Stimulated activated memory B cell treated with anti-CD40 and anti-IgM and Interleukin-4, amounts not matched to agents 10 μg/mL and 1 μg/mL and 100 μg/mL, for 72 hours (primary cell): ENCODE measurements around the gene RAB31.
"Not testable (repeated sequence)": the region's sequence is repeated elsewhere in the genome, so short reads cannot be mapped to it uniquely, and the experiment has no call there.

Source experiments
- ATAC-seq: fragments of 150-1000 bp; cut with Tn5 transposase; 2 replicates; pipeline ENCODE4 v1.10.0; 2021
- H3K27ac Mint-ChIP-seq: one replicate; pipeline ENCODE4 v1.8.0; 2022; ENCODE audit warnings: mild to moderate bottlenecking, mixed read lengths
- H3K27me3 Mint-ChIP-seq: one replicate; pipeline ENCODE4 v1.8.0; 2022; ENCODE audit warnings: mixed read lengths
- H3K36me3 Mint-ChIP-seq: one replicate; pipeline ENCODE4 v1.8.0; 2022; ENCODE audit warnings: mixed read lengths
- H3K4me1 Mint-ChIP-seq: one replicate; pipeline ENCODE4 v1.8.0; 2022; ENCODE audit warnings: mixed read lengths
- H3K4me3 Mint-ChIP-seq: one replicate; pipeline ENCODE4 v1.8.0; 2022; ENCODE audit warnings: mild to moderate bottlenecking, moderate library complexity, mixed read lengths
- H3K9me3 Mint-ChIP-seq: one replicate; pipeline ENCODE4 v1.8.0; 2022; ENCODE audit warnings: mixed read lengths

RAB31 gene

DNA sequence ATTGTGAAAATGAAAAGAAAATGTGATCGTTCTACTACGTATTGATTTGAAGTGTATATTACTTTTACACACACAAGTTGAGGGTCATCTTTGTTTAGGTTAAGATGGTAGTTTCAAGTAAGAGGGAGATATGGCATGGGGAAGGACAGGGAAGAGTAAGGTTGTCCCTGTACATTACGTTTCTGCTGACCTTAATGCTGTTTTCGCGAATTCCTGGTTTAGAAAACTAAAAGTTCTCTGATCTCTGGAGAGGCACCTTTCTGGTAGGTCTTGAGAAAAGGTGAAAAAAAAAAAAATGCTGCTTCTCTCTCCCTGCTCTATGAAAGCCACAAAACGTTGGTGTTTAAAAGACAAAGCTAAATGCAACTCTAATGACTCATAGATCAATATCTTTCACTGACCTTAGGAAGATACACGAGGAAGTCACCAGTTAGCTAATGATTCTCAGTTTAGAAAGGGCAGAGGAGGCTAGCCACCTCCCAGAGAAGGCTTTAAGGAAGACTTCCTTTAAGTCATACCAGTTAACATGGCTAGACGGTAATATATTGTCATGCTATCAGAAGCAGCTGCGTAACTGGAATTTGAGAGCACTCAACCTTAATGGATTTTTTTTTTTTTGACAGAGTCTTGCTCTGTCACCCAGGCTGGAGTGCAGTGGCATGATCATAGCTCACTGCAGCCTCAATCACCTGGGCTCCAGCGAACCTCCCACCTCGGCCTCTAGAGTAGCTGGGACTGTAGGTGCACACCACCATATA, 190.9 kb downstream of the RAB31 start:
- H3K27me3 Mint-ChIP-seq = peaks cover 7% of the 10 kb centered on the region
- no peak overlapping the region for H3K4me3 Mint-ChIP-seq
- H3K36me3 Mint-ChIP-seq = no peaks in the 10 kb centered on the region
- no peak overlapping the region for H3K27ac Mint-ChIP-seq
- no peaks in the 10 kb centered on the region for H3K4me1 Mint-ChIP-seq
- no peaks in the 10 kb centered on the region for H3K9me3 Mint-ChIP-seq
- peak; percentile 75 for ATAC-seq

DNA sequence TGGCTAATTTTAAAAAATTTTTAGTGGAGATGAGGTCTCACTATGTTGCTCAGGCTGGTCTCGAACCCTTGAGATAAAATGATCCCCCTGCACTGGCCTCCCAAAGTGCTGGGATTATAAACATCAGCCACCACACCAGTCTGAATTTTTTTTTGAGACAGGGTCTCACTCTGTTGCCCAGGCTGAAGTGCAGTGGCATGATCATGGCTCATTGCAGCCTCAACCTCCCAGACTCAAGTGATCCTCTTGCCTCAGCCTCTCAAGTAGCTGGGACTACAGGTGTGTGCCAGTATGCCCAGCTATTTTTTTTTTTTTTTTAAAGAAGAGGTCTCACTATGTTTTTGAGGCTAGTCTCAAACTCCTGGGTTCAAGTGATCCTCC, 191.4 kb downstream of the RAB31 start:
- H3K9me3 Mint-ChIP-seq, ATAC-seq, H3K36me3 Mint-ChIP-seq, H3K27ac Mint-ChIP-seq, H3K27me3 Mint-ChIP-seq, H3K4me1 Mint-ChIP-seq, H3K4me3 Mint-ChIP-seq: not testable (repeated sequence)

DNA sequence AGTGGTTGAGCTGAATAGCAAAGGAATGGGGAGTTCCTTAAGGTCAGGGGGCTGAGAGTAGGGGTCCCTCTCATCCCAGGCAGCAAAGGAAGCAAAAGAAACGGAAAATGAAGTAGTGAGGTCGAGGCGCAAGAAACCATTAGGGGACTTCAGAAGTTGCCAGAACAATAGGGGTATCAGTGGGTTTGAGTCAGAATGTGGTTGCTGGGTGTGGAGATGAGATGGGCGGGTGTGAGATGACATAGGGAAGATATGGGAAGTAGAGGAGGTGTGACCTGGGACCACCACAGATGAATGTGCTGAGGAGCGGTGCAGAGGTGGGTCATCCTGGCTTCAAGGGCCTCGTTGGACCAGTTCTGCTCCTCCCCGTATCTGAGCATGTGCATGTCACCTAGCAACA, 192.6 kb downstream of the RAB31 start:
- no peaks in the 10 kb centered on the region for H3K9me3 Mint-ChIP-seq
- no peaks in the 10 kb centered on the region for H3K4me1 Mint-ChIP-seq
- no peak overlapping the region for H3K27ac Mint-ChIP-seq
- no peak overlapping the region for H3K4me3 Mint-ChIP-seq
- H3K36me3 Mint-ChIP-seq = no peaks in the 10 kb centered on the region
- no peak for ATAC-seq
- peaks cover 7% of the 10 kb centered on the region for H3K27me3 Mint-ChIP-seq

GRCh38 chr18:9901377-9901776, 193.3 kb downstream of the RAB31 start:
- Mint-ChIP-seq H3K4me1 (no peaks in the 10 kb centered on the region), H3K4me3 (no peak overlapping the region), H3K36me3 (no peaks in the 10 kb centered on the region), H3K27me3 (peaks cover 7% of the 10 kb centered on the region), H3K27ac (no peak overlapping the region), H3K9me3 (no peaks in the 10 kb centered on the region)
- ATAC-seq = no peak

DNA sequence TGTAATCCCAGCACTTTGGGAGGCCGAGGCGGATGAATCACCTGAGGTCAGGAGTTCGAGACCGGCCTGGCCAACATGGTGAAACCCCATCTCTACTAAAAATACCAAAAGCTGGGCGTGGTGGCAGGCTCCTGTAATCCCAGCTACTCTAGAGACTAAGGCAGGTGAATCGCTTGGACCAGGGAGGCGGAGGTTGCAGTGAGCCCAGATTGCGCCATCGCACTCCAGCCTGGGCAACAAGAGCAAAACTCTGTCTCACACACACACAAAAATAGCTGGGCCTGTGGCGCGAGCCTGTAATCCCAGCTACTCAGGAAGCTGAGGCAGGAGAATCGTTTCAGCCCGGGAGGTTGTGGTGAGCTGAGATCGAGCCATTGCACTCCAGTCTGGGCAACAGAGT, 194.2 kb downstream of the RAB31 start:
- H3K4me1 Mint-ChIP-seq, H3K4me3 Mint-ChIP-seq, H3K27me3 Mint-ChIP-seq, H3K36me3 Mint-ChIP-seq, ATAC-seq, H3K9me3 Mint-ChIP-seq, H3K27ac Mint-ChIP-seq: not testable (repeated sequence)

- no peak for ATAC-seq
- H3K36me3 Mint-ChIP-seq = no peaks in the 10 kb centered on the region
- no peak overlapping the region for H3K4me3 Mint-ChIP-seq
- H3K9me3 Mint-ChIP-seq = no peaks in the 10 kb centered on the region
- no peak overlapping the region for H3K27ac Mint-ChIP-seq
- H3K27me3 Mint-ChIP-seq = peaks cover 7% of the 10 kb centered on the region
- H3K4me1 Mint-ChIP-seq = no peaks in the 10 kb centered on the region
Observed at GRCh38 chr18:9902832-9903231, 194.7 kb downstream of the RAB31 start.

- Mint-ChIP-seq H3K4me3 (no peak overlapping the region), H3K4me1 (no peaks in the 10 kb centered on the region), H3K27ac (no peak overlapping the region), H3K9me3 (no peaks in the 10 kb centered on the region), H3K27me3 (no peaks in the 10 kb centered on the region), H3K36me3 (no peaks in the 10 kb centered on the region)
- ATAC-seq = no peak
Observed at GRCh38 chr18:9905401-9905922, 197.4 kb downstream of the RAB31 start.

DNA sequence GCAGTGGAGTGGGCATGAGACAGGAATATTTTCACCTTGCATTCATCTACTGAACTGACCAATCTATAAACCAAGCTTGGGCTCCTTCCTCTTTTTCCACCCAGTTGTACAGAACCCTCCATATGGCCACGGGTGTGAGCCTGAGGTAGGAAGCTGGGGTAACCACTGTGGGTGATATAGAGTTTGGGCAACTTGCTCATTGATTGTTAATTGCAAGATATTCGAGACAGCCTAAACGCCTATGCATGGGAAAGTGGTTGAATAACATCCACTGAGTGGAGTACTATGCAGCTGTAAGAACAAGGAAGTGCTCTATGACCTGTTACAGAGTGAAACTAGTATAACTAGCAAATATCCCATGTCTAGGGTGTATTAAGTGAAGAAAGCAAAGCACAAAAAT, 198.4 kb downstream of the RAB31 start:
- peak; percentile 41 for ATAC-seq
- Mint-ChIP-seq H3K27me3 (no peaks in the 10 kb centered on the region), H3K4me1 (no peaks in the 10 kb centered on the region), H3K27ac (no peak overlapping the region), H3K4me3 (no peak overlapping the region), H3K36me3 (no peaks in the 10 kb centered on the region), H3K9me3 (no peaks in the 10 kb centered on the region)

- H3K27ac Mint-ChIP-seq = no peak overlapping the region
- no peaks in the 10 kb centered on the region for H3K36me3 Mint-ChIP-seq
- peaks cover under 1% of the 10 kb centered on the region for H3K4me1 Mint-ChIP-seq
- ATAC-seq = no peak
- no peaks in the 10 kb centered on the region for H3K9me3 Mint-ChIP-seq
- H3K27me3 Mint-ChIP-seq = no peaks in the 10 kb centered on the region
- no peak overlapping the region for H3K4me3 Mint-ChIP-seq
Observed at GRCh38 chr18:9907867-9908266, 199.8 kb downstream of the RAB31 start.

- Mint-ChIP-seq H3K4me3 (no peak overlapping the region), H3K27ac (no peak overlapping the region), H3K9me3 (no peaks in the 10 kb centered on the region), H3K27me3 (no peaks in the 10 kb centered on the region), H3K36me3 (no peaks in the 10 kb centered on the region), H3K4me1 (peaks cover 8% of the 10 kb centered on the region)
- ATAC-seq = no peak
Observed at GRCh38 chr18:9910071-9910470, 202.0 kb downstream of the RAB31 start.

DNA sequence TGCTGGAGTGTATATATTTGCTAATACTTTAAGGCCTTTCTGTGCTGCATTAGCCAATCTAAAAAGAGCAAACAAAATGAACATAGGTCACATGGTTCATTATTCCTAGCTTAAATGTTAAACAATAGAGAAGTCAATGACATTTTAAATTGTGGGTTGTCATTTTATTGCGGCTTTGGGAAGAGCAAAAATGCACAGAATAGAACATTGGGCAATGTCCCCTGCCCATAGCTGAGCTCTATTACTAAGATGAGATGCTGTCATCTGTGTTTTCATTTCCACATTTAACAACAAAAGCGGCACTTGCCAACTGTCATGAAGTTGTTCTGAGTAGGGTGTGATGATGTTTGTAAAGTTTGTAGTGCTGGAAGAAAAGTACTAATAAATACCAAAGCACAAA, 202.6 kb downstream of the RAB31 start:
- Mint-ChIP-seq H3K27me3 (no peaks in the 10 kb centered on the region), H3K4me3 (no peak overlapping the region), H3K9me3 (no peaks in the 10 kb centered on the region), H3K36me3 (no peaks in the 10 kb centered on the region), H3K27ac (no peak overlapping the region), H3K4me1 (peaks cover 14% of the 10 kb centered on the region)
- no peak for ATAC-seq

GRCh38 chr18:9911226-9911625, 203.1 kb downstream of the RAB31 start:
- Mint-ChIP-seq H3K4me3 (no peak overlapping the region), H3K27ac (no peak overlapping the region), H3K4me1 (peaks cover 19% of the 10 kb centered on the region), H3K36me3 (no peaks in the 10 kb centered on the region), H3K27me3 (no peaks in the 10 kb centered on the region), H3K9me3 (no peaks in the 10 kb centered on the region)
- ATAC-seq = no peak
